WTC11 (cell line): ENCODE data around the gene MAN2B1.

ENCODE experiments used
- AR ChIP-seq: fragments of 250-450 bp; sonication (Bioruptor Pico); IDR thresholded peaks from 2 replicates; pipeline ENCODE4 v1.9.0; 2021; ENCODE audit warnings: mild to moderate bottlenecking
- CTCF ChIP-seq: fragments of 200-600 bp; IDR thresholded peaks from 2 replicates; pipeline ENCODE4 v1.8.0; 2022; ENCODE audit warnings: antibody characterized with exemption
- ESRRA ChIP-seq: sonication (generic); formaldehyde crosslinking; IDR thresholded peaks from 2 replicates; pipeline ENCODE4 v1.8.1; 2022; ENCODE audit warnings: mild to moderate bottlenecking, missing genetic modification reagents, borderline replicate concordance
- ETV6 ChIP-seq: sonication (generic); formaldehyde crosslinking; IDR thresholded peaks from 2 replicates; pipeline ENCODE4 v1.8.1; 2022; ENCODE audit warnings: mild to moderate bottlenecking, missing genetic modification reagents
- FOXK1 ChIP-seq: sonication (generic); formaldehyde crosslinking; IDR thresholded peaks from 2 replicates; pipeline ENCODE4 v1.8.0; 2022; ENCODE audit warnings: mild to moderate bottlenecking, moderate library complexity, missing genetic modification reagents
- SOX15 ChIP-seq: fragments of 250-450 bp; sonication (Bioruptor Pico); IDR thresholded peaks from 2 replicates; pipeline ENCODE4 v1.9.0; 2021; ENCODE audit warnings: mild to moderate bottlenecking
- TCF7 ChIP-seq: sonication (generic); formaldehyde crosslinking; IDR thresholded peaks from 2 replicates; pipeline ENCODE4 v1.8.0; 2022; ENCODE audit warnings: mild to moderate bottlenecking, low read depth, missing genetic modification reagents, moderate library complexity
- ZNF232 ChIP-seq: sonication (generic); formaldehyde crosslinking; IDR thresholded peaks from 2 replicates; pipeline ENCODE4 v1.8.0; 2022; ENCODE audit warnings: mild to moderate bottlenecking, missing genetic modification reagents
- TF ChIP-seq, protein P1 (sequence below): sonication (generic); formaldehyde crosslinking; IDR thresholded peaks from 2 replicates; pipeline ENCODE4 v1.8.1; 2022; ENCODE audit warnings: low read depth, missing genetic modification reagents, borderline replicate concordance
- TF ChIP-seq, protein P2 (sequence below): sonication (generic); formaldehyde crosslinking; IDR thresholded peaks from 2 replicates; pipeline ENCODE4 v1.8.1; 2023; ENCODE audit warnings: mild to moderate bottlenecking, missing genetic modification reagents, borderline replicate concordance

- TF ChIP-seq ZNF232 (CRISPR knock-in tag) (no peak), TCF7 (CRISPR knock-in tag) (no peak), CTCF (no peak), SOX15 (CRISPR knock-in tag) (no peak), ESRRA (CRISPR knock-in tag) (no peak), ETV6 (CRISPR knock-in tag) (no peak), FOXK1 (CRISPR knock-in tag) (no peak), AR (CRISPR knock-in tag) (no peak)
- TF ChIP-seq, protein P1, sequence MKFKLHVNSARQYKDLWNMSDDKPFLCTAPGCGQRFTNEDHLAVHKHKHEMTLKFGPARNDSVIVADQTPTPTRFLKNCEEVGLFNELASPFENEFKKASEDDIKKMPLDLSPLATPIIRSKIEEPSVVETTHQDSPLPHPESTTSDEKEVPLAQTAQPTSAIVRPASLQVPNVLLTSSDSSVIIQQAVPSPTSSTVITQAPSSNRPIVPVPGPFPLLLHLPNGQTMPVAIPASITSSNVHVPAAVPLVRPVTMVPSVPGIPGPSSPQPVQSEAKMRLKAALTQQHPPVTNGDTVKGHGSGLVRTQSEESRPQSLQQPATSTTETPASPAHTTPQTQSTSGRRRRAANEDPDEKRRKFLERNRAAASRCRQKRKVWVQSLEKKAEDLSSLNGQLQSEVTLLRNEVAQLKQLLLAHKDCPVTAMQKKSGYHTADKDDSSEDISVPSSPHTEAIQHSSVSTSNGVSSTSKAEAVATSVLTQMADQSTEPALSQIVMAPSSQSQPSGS (CRISPR knock-in tag), result no peak
- TF ChIP-seq, protein P2, sequence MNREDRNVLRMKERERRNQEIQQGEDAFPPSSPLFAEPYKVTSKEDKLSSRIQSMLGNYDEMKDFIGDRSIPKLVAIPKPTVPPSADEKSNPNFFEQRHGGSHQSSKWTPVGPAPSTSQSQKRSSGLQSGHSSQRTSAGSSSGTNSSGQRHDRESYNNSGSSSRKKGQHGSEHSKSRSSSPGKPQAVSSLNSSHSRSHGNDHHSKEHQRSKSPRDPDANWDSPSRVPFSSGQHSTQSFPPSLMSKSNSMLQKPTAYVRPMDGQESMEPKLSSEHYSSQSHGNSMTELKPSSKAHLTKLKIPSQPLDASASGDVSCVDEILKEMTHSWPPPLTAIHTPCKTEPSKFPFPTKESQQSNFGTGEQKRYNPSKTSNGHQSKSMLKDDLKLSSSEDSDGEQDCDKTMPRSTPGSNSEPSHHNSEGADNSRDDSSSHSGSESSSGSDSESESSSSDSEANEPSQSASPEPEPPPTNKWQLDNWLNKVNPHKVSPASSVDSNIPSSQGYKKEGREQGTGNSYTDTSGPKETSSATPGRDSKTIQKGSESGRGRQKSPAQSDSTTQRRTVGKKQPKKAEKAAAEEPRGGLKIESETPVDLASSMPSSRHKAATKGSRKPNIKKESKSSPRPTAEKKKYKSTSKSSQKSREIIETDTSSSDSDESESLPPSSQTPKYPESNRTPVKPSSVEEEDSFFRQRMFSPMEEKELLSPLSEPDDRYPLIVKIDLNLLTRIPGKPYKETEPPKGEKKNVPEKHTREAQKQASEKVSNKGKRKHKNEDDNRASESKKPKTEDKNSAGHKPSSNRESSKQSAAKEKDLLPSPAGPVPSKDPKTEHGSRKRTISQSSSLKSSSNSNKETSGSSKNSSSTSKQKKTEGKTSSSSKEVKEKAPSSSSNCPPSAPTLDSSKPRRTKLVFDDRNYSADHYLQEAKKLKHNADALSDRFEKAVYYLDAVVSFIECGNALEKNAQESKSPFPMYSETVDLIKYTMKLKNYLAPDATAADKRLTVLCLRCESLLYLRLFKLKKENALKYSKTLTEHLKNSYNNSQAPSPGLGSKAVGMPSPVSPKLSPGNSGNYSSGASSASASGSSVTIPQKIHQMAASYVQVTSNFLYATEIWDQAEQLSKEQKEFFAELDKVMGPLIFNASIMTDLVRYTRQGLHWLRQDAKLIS (CRISPR knock-in tag), result no peak
Measured at GRCh38 chr19:12666265-12667048, at the start of gene MAN2B1, which contains the start of gene WDR83.
